Large intestine (tissue), 3 donors: ENCODE measurements around the gene NLRP6. TPM values are rescaled to one million over a fixed set of nuclear protein-coding genes. Genes with fewer than 3 reads are reported as not detected.

Experiments used
- DNase-seq, 2 donors: peaks; one replicate each; pipeline versions ENCODE4 v3.0.0 to v3.0.0-alpha.2; 2013
- H3K27ac ChIP-seq: one replicate; pipeline ENCODE4 v1.5.1; 2013; ENCODE audit warnings: low read length
- H3K27me3 ChIP-seq: 2 replicates; pipeline ENCODE4 v1.6.1; 2013; ENCODE audit warnings: low read length; ENCODE audit not compliant: control insufficient read depth, insufficient read depth
- H3K36me3 ChIP-seq: 2 replicates; pipeline ENCODE4 v1.6.1; 2013; ENCODE audit warnings: low read length; ENCODE audit not compliant: control insufficient read depth, insufficient read depth
- H3K4me1 ChIP-seq: one replicate; pipeline ENCODE4 v1.6.1; 2013; ENCODE audit warnings: low read length; ENCODE audit not compliant: control insufficient read depth, insufficient read depth
- H3K4me3 ChIP-seq: one replicate; pipeline ENCODE4 v1.5.1; 2013; ENCODE audit warnings: low read length
- H3K9me3 ChIP-seq: one replicate; pipeline ENCODE4 v1.6.1; 2013; ENCODE audit warnings: mild to moderate bottlenecking, low read depth, low read length, moderate library complexity; ENCODE audit not compliant: control insufficient read depth
- WGBS: methylation state at CpG from one replicate; pipeline ENCODE4 v1.1.5; 2013; ENCODE audit warnings: low lambda C conversion rate; ENCODE audit not compliant: insufficient coverage; 5-methylcytosine and 5-hydroxymethylcytosine counted together
- polyA plus RNA-seq: library from polyadenylated mRNA; unstranded; fragments of 120-200 nt; gene quantifications from one replicate; pipeline ENCODE4 v1.2.1, GENCODE V29; 2013

The NLRP6 gene
- polyA plus RNA-seq, 1 donor, result 37.4 TPM

DNA sequence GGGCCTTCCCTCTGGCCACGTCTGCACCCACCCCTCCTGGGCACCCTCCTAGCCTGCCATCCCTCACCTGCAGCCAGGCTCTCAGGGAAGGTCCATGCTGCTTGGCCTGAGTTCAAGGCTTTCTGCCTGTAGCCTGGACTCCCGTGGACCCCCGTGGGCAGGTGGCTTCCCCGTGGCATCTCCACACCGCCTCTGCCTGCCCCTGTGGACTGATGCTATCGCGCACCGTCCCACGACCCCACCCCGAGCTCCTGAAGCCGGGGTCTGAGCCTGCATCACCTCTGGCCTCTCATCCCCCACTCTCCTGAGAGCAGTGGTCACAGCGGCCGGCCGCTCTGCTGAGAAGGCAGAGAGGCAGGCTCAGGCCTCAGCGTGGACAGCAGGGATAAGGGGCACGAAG, 16.6 kb downstream of the NLRP6 start:
- peaks cover 42% of the 10 kb centered on the region for H3K36me3 ChIP-seq
- no CpG with 5 or more reads among the region's 16 CpGs for WGBS
- no peak overlapping the region for H3K27ac ChIP-seq
- peaks cover 4% of the 10 kb centered on the region for H3K9me3 ChIP-seq
- peaks cover under 1% of the 10 kb centered on the region for H3K27me3 ChIP-seq
- peaks cover 17% of the 10 kb centered on the region for H3K4me1 ChIP-seq
- H3K4me3 ChIP-seq, result no peak overlapping the region
- no peak for DNase-seq

- H3K27me3 ChIP-seq, result peaks cover 9% of the 10 kb centered on the region
- no CpG with 5 or more reads among the region's 26 CpGs for WGBS
- H3K4me1 ChIP-seq, result peaks cover 17% of the 10 kb centered on the region
- DNase-seq, result no peak
- no peak overlapping the region for H3K4me3 ChIP-seq
- peaks cover 4% of the 10 kb centered on the region for H3K9me3 ChIP-seq
- no peak overlapping the region for H3K27ac ChIP-seq
- peaks cover 42% of the 10 kb centered on the region for H3K36me3 ChIP-seq
Measured at GRCh38 chr11:295351-296170, 17.4 kb downstream of the NLRP6 start.

DNA sequence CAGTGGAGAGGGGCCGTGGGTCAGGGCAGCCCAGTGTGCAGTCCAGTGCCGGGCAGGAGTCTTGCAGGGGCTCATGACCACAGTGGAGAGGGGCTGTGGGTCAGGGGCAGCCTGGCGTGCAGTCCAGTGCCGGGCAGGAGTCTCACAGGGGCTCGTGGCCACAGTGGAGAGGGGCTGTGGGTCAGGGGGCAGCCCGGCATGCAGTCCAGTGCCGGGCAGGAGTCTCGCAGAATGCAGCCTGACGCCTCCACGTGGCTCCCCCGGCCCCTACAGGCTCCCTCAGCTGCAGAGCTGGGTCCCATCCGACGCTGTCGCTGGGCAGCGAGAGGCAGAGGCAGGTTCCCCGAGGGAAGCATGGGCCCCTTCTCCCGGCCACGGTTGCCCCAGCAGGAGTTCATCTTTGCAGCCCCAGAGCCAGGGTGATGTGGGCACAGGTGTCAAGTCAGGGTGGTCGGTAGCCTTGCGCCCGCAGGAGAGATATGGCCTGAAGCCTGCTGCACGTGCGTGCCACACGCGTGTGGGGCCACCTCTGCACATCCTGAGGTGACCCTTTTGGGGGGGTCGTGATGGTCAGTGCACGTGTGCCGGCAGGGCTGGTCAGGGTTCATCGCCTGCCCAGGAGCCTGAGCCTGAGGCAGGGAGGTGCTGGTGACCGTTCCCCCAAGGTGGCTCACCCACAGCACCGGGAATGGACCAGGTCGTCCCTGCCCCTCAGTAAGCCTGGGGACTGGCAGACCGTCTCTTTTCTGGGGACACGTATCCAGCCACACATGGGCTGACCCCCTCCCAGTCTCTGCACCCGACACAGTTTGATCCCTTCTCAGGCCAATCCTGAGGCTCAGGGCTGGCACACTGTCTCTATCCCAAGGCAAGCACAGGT, 18.2 kb downstream of the NLRP6 start:
- H3K9me3 ChIP-seq, result peaks cover 4% of the 10 kb centered on the region
- H3K36me3 ChIP-seq, result peaks cover 34% of the 10 kb centered on the region
- H3K27ac ChIP-seq, result no peak overlapping the region
- H3K27me3 ChIP-seq, result peaks cover 9% of the 10 kb centered on the region
- DNase-seq, result no peak
- peaks cover 21% of the 10 kb centered on the region for H3K4me1 ChIP-seq
- WGBS, result 60% methylated on average over 1 of the region's 35 CpGs
- H3K4me3 ChIP-seq, result no peak overlapping the region

DNA sequence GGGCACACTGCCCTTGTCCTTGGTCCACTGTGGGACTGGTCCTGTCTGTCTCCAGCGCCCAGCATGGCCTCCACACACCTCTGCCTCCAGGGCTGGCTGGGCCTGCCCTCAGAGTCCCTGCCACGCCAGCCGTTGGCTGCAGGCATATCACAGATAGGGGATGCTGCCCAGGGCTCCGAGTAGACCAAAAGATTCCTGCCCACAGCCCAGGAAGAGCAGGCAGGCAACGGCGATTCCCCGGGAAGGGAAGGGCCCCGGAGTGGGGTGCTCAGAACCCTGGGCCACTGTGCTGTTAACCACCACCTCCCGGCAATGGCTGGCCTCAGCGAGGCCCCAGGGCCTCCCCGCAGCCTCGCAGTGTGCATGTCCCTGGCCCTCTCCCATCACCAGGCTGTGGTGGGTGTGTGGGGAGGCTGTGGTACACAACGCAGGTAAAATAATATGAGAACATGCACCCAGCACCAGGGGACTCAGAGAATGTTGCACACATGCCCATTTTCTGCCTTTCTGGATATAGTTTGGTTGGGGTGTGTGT, 18.9 kb downstream of the NLRP6 start:
- peaks cover 9% of the 10 kb centered on the region for H3K27me3 ChIP-seq
- H3K27ac ChIP-seq, result no peak overlapping the region
- H3K4me1 ChIP-seq, result peaks cover 21% of the 10 kb centered on the region
- no peak for DNase-seq
- H3K9me3 ChIP-seq, result peaks cover 4% of the 10 kb centered on the region
- no CpG with 5 or more reads among the region's 13 CpGs for WGBS
- H3K4me3 ChIP-seq, result no peak overlapping the region
- peaks cover 31% of the 10 kb centered on the region for H3K36me3 ChIP-seq

GRCh38 chr11:297586-298405, 19.6 kb downstream of the NLRP6 start:
- H3K27me3 ChIP-seq, result peaks cover 9% of the 10 kb centered on the region

DNA sequence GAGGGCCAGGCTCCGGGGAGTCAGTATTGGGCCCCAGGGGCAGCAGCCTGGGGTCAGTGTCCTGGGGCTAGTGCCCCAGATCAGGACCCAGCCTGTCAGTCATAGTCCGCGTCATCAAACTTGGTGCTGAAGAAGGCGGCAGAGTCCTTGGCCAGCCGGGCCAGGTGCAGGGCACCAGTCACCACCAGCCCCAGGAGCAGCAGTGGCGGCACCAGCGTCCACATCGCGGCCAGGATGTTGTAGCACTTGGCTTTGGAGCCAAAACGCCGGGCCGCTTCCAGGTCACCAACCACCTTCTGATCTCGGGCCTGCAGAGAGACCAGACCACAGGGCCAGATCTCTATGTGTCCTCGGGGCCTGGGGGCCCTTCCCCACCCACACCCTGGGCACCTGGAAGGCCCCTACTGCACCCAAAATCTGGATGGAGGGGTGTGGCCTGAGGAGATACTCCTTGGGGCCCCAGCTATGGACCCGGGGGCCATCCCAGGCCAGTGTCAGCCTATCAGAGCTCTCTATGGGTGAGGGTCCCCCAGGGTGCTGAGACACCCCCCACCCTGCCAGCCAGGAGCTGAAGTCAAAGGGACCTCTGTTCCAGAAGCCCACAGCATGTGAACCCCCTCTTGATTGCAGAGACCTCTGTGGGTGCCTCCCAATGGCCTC, 20.3 kb downstream of the NLRP6 start:
- DNase-seq, result no peak
- Histone ChIP-seq H3K36me3 (peaks cover 21% of the 10 kb centered on the region), H3K4me1 (peaks cover 21% of the 10 kb centered on the region), H3K4me3 (no peak overlapping the region), H3K27ac (no peak overlapping the region), H3K9me3 (peaks cover 4% of the 10 kb centered on the region), H3K27me3 (peaks cover 9% of the 10 kb centered on the region)
- WGBS, result no CpG with 5 or more reads among the region's 15 CpGs

More at GRCh38 chr11:297586-298405, 19.6 kb downstream of the NLRP6 start:
- WGBS, result no CpG with 5 or more reads among the region's 26 CpGs
- H3K4me1 ChIP-seq, result peaks cover 21% of the 10 kb centered on the region
- peaks cover 24% of the 10 kb centered on the region for H3K36me3 ChIP-seq
- H3K27ac ChIP-seq, result no peak overlapping the region
- no peak overlapping the region for H3K4me3 ChIP-seq
- peaks cover 4% of the 10 kb centered on the region for H3K9me3 ChIP-seq
- DNase-seq, result no peak

GRCh38 chr11:299081-299891, 21.1 kb downstream of the NLRP6 start, which contains the start of gene IFITM5:
Gene IFITM5 (minus strand): TSS chr11:299526. CDS start chr11:299490, 36 bp downstream.
- H3K4me3 ChIP-seq, result no peak within 1 kb of the TSS
- DNase-seq, result no peak
- H3K36me3 ChIP-seq, result peaks cover 13% of the 10 kb centered on the region
- H3K27me3 ChIP-seq, result peaks cover 9% of the 10 kb centered on the region
- no CpG with 5 or more reads among the region's 40 CpGs for WGBS
- H3K9me3 ChIP-seq, result peaks cover 7% of the 10 kb centered on the region
- peaks cover 21% of the 10 kb centered on the region for H3K4me1 ChIP-seq
- H3K27ac ChIP-seq, result no peak within 1 kb of the TSS

- no CpG with 5 or more reads among the region's 20 CpGs for WGBS
- Histone ChIP-seq H3K27ac (no peak overlapping the region), H3K4me1 (peaks cover 23% of the 10 kb centered on the region), H3K27me3 (peaks cover 9% of the 10 kb centered on the region), H3K9me3 (peaks cover 7% of the 10 kb centered on the region), H3K36me3 (peaks cover 5% of the 10 kb centered on the region), H3K4me3 (no peak overlapping the region)
- peak in 1 of 2 donors; percentile 28 for DNase-seq
Measured at GRCh38 chr11:299951-300735, 21.9 kb downstream of the NLRP6 start.
